Measurements from ENCODE around the gene NRXN3.

DNA sequence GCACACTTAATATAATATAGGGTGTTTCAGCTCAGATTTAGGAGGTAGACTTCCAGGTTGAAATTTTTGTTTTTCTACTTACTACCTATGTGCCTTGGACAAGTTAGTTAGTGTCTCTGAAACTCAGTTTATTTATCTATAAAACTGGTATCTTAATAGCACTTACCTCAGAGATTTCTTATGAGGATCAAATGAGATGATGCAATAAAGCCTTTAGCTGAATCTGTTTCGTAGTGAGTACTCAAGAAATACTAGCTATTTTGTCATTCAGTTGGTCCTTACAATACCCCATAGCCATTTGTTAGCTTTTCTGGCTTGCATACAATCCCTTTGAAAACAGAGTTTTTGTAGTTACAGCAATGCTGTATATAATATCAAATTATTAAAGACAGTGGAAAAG is 497.0 kb downstream of the NRXN3 start:
- TF ChIP-seq, protein P1, sequence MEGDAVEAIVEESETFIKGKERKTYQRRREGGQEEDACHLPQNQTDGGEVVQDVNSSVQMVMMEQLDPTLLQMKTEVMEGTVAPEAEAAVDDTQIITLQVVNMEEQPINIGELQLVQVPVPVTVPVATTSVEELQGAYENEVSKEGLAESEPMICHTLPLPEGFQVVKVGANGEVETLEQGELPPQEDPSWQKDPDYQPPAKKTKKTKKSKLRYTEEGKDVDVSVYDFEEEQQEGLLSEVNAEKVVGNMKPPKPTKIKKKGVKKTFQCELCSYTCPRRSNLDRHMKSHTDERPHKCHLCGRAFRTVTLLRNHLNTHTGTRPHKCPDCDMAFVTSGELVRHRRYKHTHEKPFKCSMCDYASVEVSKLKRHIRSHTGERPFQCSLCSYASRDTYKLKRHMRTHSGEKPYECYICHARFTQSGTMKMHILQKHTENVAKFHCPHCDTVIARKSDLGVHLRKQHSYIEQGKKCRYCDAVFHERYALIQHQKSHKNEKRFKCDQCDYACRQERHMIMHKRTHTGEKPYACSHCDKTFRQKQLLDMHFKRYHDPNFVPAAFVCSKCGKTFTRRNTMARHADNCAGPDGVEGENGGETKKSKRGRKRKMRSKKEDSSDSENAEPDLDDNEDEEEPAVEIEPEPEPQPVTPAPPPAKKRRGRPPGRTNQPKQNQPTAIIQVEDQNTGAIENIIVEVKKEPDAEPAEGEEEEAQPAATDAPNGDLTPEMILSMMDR (IDR thresholded peaks at IDR 0.05), result no peak
- no peak for TF ChIP-seq EZH2 (IDR thresholded peaks at IDR 0.05)
